ENCODE measurements around the gene PRRT1. TPM values are rescaled to one million over a fixed set of nuclear protein-coding genes. Genes with fewer than 3 reads are reported as not detected.
A peak's percentile ranks its signal among the peaks of the same experiment; 100 is the strongest.

The PRRT1 gene
- polyA plus RNA-seq, 1 donor (not counting 4 experiments of a cell fraction or from before 2014, with no cell fraction given): 0.09 TPM

DNA sequence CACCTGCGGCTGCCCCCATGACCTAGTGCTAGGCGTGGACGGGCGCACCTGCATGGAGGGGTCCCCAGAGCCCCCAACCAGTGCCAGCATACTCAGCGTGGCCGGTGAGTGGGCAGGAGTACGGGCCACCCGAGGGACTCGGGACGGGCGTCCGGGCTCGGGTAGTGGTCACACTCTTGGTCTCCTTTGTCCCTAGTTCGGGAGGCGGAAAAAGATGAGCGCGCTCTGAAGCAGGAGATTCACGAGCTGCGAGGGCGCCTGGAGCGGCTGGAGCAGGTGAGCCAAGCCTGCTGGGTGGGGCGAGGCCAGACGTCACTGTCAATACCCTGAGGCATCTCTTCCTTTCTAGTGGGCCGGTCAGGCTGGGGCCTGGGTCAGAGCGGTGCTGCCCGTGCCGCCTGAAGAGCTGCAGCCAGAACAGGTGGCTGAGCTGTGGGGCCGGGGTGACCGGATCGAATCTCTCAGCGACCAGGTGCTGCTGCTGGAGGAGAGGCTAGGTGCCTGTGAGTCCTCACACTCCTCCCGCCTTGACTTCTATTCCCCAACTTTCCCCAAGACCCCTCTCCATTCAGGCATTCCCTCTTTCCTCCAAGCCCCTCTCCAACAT, 15.5 kb upstream of the PRRT1 start:
- TF ChIP-seq, protein P1, sequence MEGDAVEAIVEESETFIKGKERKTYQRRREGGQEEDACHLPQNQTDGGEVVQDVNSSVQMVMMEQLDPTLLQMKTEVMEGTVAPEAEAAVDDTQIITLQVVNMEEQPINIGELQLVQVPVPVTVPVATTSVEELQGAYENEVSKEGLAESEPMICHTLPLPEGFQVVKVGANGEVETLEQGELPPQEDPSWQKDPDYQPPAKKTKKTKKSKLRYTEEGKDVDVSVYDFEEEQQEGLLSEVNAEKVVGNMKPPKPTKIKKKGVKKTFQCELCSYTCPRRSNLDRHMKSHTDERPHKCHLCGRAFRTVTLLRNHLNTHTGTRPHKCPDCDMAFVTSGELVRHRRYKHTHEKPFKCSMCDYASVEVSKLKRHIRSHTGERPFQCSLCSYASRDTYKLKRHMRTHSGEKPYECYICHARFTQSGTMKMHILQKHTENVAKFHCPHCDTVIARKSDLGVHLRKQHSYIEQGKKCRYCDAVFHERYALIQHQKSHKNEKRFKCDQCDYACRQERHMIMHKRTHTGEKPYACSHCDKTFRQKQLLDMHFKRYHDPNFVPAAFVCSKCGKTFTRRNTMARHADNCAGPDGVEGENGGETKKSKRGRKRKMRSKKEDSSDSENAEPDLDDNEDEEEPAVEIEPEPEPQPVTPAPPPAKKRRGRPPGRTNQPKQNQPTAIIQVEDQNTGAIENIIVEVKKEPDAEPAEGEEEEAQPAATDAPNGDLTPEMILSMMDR (optimal IDR thresholded peaks at IDR 0.05 in 1 of 3, IDR thresholded peaks at IDR 0.05 in 1 of 3, conservative IDR thresholded peaks at IDR 0.05 in 1 of 3; ENCODE audit: extremely low read depth in 1 of 3, insufficient read depth in 2 of 3, low read length in 3 of 3): no peak
- no peak for TF ChIP-seq EZH2 (IDR thresholded peaks at IDR 0.05; ENCODE audit: low read length)
- peaks cover 19 to 27% of the 10 kb centered on the region in 2 experiments for H3K36me3 ChIP-seq (ENCODE audit: control insufficient read depth in 2 of 2, extremely low read depth in 1 of 2, insufficient read depth in 2 of 2, low read length in 2 of 2)
- no peak overlapping the region for H3K9ac ChIP-seq (ENCODE audit: control insufficient read depth, extremely low read depth, insufficient read depth, low read length)
- H3K9me3 ChIP-seq (ENCODE audit: control insufficient read depth, low read depth, low read length): no peaks in the 10 kb centered on the region
- H4K20me1 ChIP-seq (ENCODE audit: control insufficient read depth, extremely low read depth, insufficient read depth, low read length): no peaks in the 10 kb centered on the region
- dilution Hi-C loops (cut with MboI; ENCODE audit: extremely low pct_ligation_motif_present, low sequenced_read_pairs): no loop called here
- H3K27ac ChIP-seq (ENCODE audit: control insufficient read depth, insufficient read depth, low read length): no peak overlapping the region
- peaks cover under 1% of the 10 kb centered on the region for H3K4me1 ChIP-seq (ENCODE audit: control insufficient read depth, extremely low read depth, insufficient read depth, low read length)
- H3K79me2 ChIP-seq (ENCODE audit: control insufficient read depth, insufficient read depth, low read length): no peaks in the 10 kb centered on the region
- DNase-seq (ENCODE audit: low read depth, low spot score) (no peak), FAIRE-seq (no peak)
- H3K4me3 ChIP-seq (ENCODE audit: control insufficient read depth in 2 of 3, extremely low read depth in 1 of 3, insufficient read depth in 2 of 3, low read depth in 1 of 3, low read length in 3 of 3): no peak overlapping the region
- no peaks in the 10 kb centered on the region for H3K27me3 ChIP-seq (ENCODE audit: control insufficient read depth, extremely low read depth, insufficient read depth, low read length)
- no peak overlapping the region for H2AFZ ChIP-seq (ENCODE audit: control insufficient read depth, low read length)
- no peak overlapping the region for H3K4me2 ChIP-seq (ENCODE audit: control insufficient read depth, extremely low read depth, insufficient read depth, low read depth, low read length)
- H3K9me1 ChIP-seq (ENCODE audit: control insufficient read depth, extremely low read depth, insufficient read depth, low read length): no peaks in the 10 kb centered on the region

DNA sequence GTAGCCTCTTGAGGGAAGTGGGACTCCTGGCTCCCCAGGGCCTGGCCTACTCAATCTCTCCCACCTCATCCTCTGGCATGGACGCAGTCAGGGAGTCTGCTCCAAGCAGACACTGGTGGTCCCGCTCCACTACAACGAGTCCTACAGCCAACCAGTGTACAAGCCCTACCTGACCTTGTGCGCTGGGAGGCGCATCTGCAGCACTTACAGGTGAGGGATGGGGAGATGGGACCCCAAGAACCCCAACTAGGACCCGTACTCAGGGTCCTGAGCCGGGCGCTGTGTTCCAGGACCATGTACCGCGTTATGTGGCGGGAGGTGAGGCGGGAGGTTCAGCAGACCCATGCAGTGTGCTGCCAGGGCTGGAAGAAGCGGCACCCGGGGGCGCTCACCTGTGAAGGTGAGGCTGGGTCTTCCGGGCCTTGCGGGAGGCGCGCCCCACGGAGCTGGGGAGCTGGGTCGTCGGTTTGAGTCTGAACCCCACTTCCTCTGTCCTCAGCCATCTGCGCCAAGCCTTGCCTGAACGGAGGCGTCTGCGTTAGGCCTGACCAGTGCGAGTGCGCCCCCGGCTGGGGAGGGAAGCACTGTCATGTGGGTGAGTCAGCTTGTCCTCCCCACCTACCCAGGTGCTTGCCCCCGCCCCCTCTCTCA, 14.8 kb upstream of the PRRT1 start:
- Histone ChIP-seq H3K36me3 (ENCODE audit: control insufficient read depth in 2 of 2, extremely low read depth in 1 of 2, insufficient read depth in 2 of 2, low read length in 2 of 2) (peaks cover 19 to 27% of the 10 kb centered on the region in 2 experiments), H3K9ac (ENCODE audit: control insufficient read depth, extremely low read depth, insufficient read depth, low read length) (no peak overlapping the region), H3K4me1 (ENCODE audit: control insufficient read depth, extremely low read depth, insufficient read depth, low read length) (no peaks in the 10 kb centered on the region), H3K9me1 (ENCODE audit: control insufficient read depth, extremely low read depth, insufficient read depth, low read length) (no peaks in the 10 kb centered on the region), H4K20me1 (ENCODE audit: control insufficient read depth, extremely low read depth, insufficient read depth, low read length) (no peaks in the 10 kb centered on the region), H3K4me3 (ENCODE audit: control insufficient read depth in 2 of 3, extremely low read depth in 1 of 3, insufficient read depth in 2 of 3, low read depth in 1 of 3, low read length in 3 of 3) (no peak overlapping the region), H3K4me2 (ENCODE audit: control insufficient read depth, extremely low read depth, insufficient read depth, low read depth, low read length) (no peak overlapping the region), H2AFZ (ENCODE audit: control insufficient read depth, low read length) (no peak overlapping the region), H3K27ac (ENCODE audit: control insufficient read depth, insufficient read depth, low read length) (no peak overlapping the region), H3K27me3 (ENCODE audit: control insufficient read depth, extremely low read depth, insufficient read depth, low read length) (no peaks in the 10 kb centered on the region), H3K9me3 (ENCODE audit: control insufficient read depth, low read depth, low read length) (no peaks in the 10 kb centered on the region), H3K79me2 (ENCODE audit: control insufficient read depth, insufficient read depth, low read length) (no peaks in the 10 kb centered on the region)
- dilution Hi-C loops (cut with MboI; ENCODE audit: extremely low pct_ligation_motif_present, low sequenced_read_pairs): no loop called here
- DNase-seq (ENCODE audit: low read depth, low spot score): no peak
- TF ChIP-seq EZH2 (IDR thresholded peaks at IDR 0.05; ENCODE audit: low read length): no peak
- TF ChIP-seq, protein P1 (optimal IDR thresholded peaks at IDR 0.05 in 1 of 3, IDR thresholded peaks at IDR 0.05 in 1 of 3, conservative IDR thresholded peaks at IDR 0.05 in 1 of 3; ENCODE audit: extremely low read depth in 1 of 3, insufficient read depth in 2 of 3, low read length in 3 of 3): peak in 1 of 3 experiments; percentile 38
- no peak for FAIRE-seq
